IMR-90 (cell line): ENCODE results near the gene FYB2. TPM values are rescaled to one million over a fixed set of nuclear protein-coding genes. Genes with fewer than 3 reads are reported as not detected.

Experiments used
- ATAC-seq: fragments of 200-7000 bp; cut with Tn5 transposase; 2 replicates; pipeline ENCODE4 v1.9.1; 2020; ENCODE audit warnings: low read depth, mild to moderate bottlenecking, moderate library complexity
- BruUV-seq: library from RNA; stranded (reverse); fragments of 400-500 nt; replicated peaks from 2 replicates; lab custom pipeline; 2021; lab: Mats Ljungman, UMichigan
- CTCF ChIA-PET: fragments of 300-600 bp; formaldehyde crosslinking; extraction: SDS; loops from one replicate; lab custom pipeline; 2021; ENCODE audit warnings: antibody characterized with exemption; lab: Yijun Ruan, JAX
- POLR2A ChIA-PET: fragments of 300-600 bp; sonication (Branson Sonifier 250); formaldehyde crosslinking; loops from one replicate; lab custom pipeline; 2022; ENCODE audit warnings: antibody characterized with exemption; ENCODE audit not compliant: unreplicated experiment; lab: Charles Lee
- DNase-seq: peaks from one replicate; pipeline ENCODE4 v3.0.0; 2013
- H2AFZ ChIP-seq: replicated peaks from 2 replicates; pipeline ENCODE3; 2013; ENCODE audit warnings: low read length, mild to moderate bottlenecking; ENCODE audit not compliant: poor library complexity
- H2AK5ac ChIP-seq: 2 replicates; pipeline ENCODE4 v1.6.1; 2013; ENCODE audit warnings: low read depth, low read length, inconsistent platforms
- H2AK9ac ChIP-seq: replicated peaks from 2 replicates; pipeline ENCODE3; 2013; ENCODE audit warnings: mild to moderate bottlenecking, low read depth, low read length, moderate library complexity; ENCODE audit not compliant: poor library complexity
- H2BK120ac ChIP-seq: 2 replicates; pipeline ENCODE4 v1.6.1; 2013; ENCODE audit warnings: low read depth, low read length, inconsistent platforms
- H2BK15ac ChIP-seq: 3 replicates; pipeline ENCODE4 v1.6.1; 2013; ENCODE audit warnings: low read depth, low read length, inconsistent platforms
- H2BK20ac ChIP-seq: 2 replicates; pipeline ENCODE4 v1.6.1; 2013; ENCODE audit warnings: low read depth, mild to moderate bottlenecking, inconsistent platforms, low read length, moderate library complexity
- H2BK5ac ChIP-seq: 2 replicates; pipeline ENCODE4 v1.6.1; 2013; ENCODE audit warnings: mild to moderate bottlenecking, low read depth, low read length, inconsistent platforms; ENCODE audit not compliant: poor library complexity, severe bottlenecking
- H3K14ac ChIP-seq: replicated peaks from 2 replicates; pipeline ENCODE4 v1.6.1; 2013; ENCODE audit warnings: low read depth, low read length, inconsistent platforms
- H3K18ac ChIP-seq: 2 replicates; pipeline ENCODE4 v1.6.1; 2013; ENCODE audit warnings: low read depth, low read length, control low read depth
- H3K23ac ChIP-seq: 2 replicates; pipeline ENCODE4 v1.6.1; 2013; ENCODE audit warnings: low read depth, low read length, inconsistent platforms
- H3K27ac ChIP-seq: 2 replicates; pipeline ENCODE4 v1.5.1; 2013; ENCODE audit warnings: mild to moderate bottlenecking, control low read depth, low read length; ENCODE audit not compliant: insufficient read depth
- H3K27me3 ChIP-seq: 2 replicates; pipeline ENCODE4 v1.6.1; 2013; ENCODE audit warnings: low read length; ENCODE audit not compliant: control insufficient read depth, insufficient read depth
- H3K36me3 ChIP-seq: 2 replicates; pipeline ENCODE4 v1.6.1; 2013; ENCODE audit warnings: low read length, mixed read lengths; ENCODE audit not compliant: control insufficient read depth, insufficient read depth
- H3K4ac ChIP-seq: 2 replicates; pipeline ENCODE4 v1.6.1; 2013; ENCODE audit warnings: low read depth, low read length, inconsistent platforms
- H3K4me1 ChIP-seq: 2 replicates; pipeline ENCODE4 v1.6.1; 2013; ENCODE audit warnings: low read length, mixed read lengths; ENCODE audit not compliant: control insufficient read depth, insufficient read depth
- H3K4me2 ChIP-seq: 2 replicates; pipeline ENCODE4 v1.6.1; 2013; ENCODE audit warnings: low read depth, mild to moderate bottlenecking, control low read depth, low read length, moderate library complexity
- H3K4me3 ChIP-seq: 2 replicates; pipeline ENCODE4 v1.5.1; 2013; ENCODE audit warnings: low read depth, mild to moderate bottlenecking, control low read depth, low read length, moderate library complexity; ENCODE audit not compliant: insufficient read depth
- H3K56ac ChIP-seq: 2 replicates; pipeline ENCODE4 v1.6.1; 2013; ENCODE audit warnings: low read length, inconsistent platforms; ENCODE audit not compliant: insufficient read depth; ENCODE audit errors: extremely low read depth
- H3K79me1 ChIP-seq, 2 experiments: 2 replicates each; pipeline ENCODE4 v1.6.1; 2013; ENCODE audit warnings: low read length in 2 of 2, inconsistent platforms in 1 of 2, low read depth in 1 of 2
- H3K9ac ChIP-seq: 2 replicates; pipeline ENCODE4 v1.6.1; 2013; ENCODE audit warnings: low read depth, low read length, control low read depth
- H3K9me1 ChIP-seq: 2 replicates; pipeline ENCODE4 v1.6.1; 2013; ENCODE audit warnings: low read length, inconsistent platforms; ENCODE audit not compliant: insufficient read depth
- H3K9me3 ChIP-seq: 2 replicates; pipeline ENCODE4 v1.6.1; 2013; ENCODE audit warnings: low read length; ENCODE audit not compliant: control insufficient read depth, insufficient read depth
- H4K20me1 ChIP-seq: 2 replicates; pipeline ENCODE4 v1.6.1; 2013; ENCODE audit warnings: low read length, inconsistent platforms; ENCODE audit not compliant: insufficient read depth
- H4K5ac ChIP-seq: 2 replicates; pipeline ENCODE4 v1.6.1; 2013; ENCODE audit warnings: mild to moderate bottlenecking, low read depth, low read length, control low read depth
- H4K8ac ChIP-seq, 2 experiments: 2 replicates each; pipeline ENCODE4 v1.6.1; 2013; ENCODE audit warnings: low read depth in 2 of 2, low read length in 2 of 2, control low read depth in 1 of 2, inconsistent platforms in 1 of 2
- H4K91ac ChIP-seq: 2 replicates; pipeline ENCODE4 v1.6.1; 2013; ENCODE audit warnings: low read depth, low read length, inconsistent platforms; ENCODE audit not compliant: insufficient read depth
- CHD1 ChIP-seq: IDR thresholded peaks from 2 replicates; pipeline ENCODE4 v1.6.1; 2012; ENCODE audit warnings: low read depth, low read length, improper control_type of control experiment
- MAZ ChIP-seq: IDR thresholded peaks from 2 replicates; pipeline ENCODE4 v1.6.1; 2012; ENCODE audit warnings: low read depth, mild to moderate bottlenecking, low read length, improper control_type of control experiment, moderate library complexity, borderline replicate concordance
- RAD21 ChIP-seq: IDR thresholded peaks from 2 replicates; pipeline ENCODE4 v1.6.1; 2012; ENCODE audit warnings: low read length, improper control_type of control experiment
- RFX5 ChIP-seq: IDR thresholded peaks from 2 replicates; pipeline ENCODE4 v1.8.0; 2012; ENCODE audit warnings: low read depth, mild to moderate bottlenecking, low read length, moderate library complexity
- SMC3 ChIP-seq: fragments of 150-350 bp; IDR thresholded peaks from 2 replicates; pipeline ENCODE4 v1.6.1; 2016; ENCODE audit warnings: low read depth, mild to moderate bottlenecking, antibody characterized with exemption, low read length, moderate library complexity
- WGBS, 2 experiments: methylation state at CpG; one replicate each; pipeline versions ENCODE4 v1.1.5 to v1.1.7; 2013; ENCODE audit warnings: missing lambda C conversion rate in 2 of 2; ENCODE audit not compliant: insufficient read length in 1 of 2; ENCODE audit errors: extremely low coverage in 2 of 2; 5-methylcytosine and 5-hydroxymethylcytosine counted together
- dilution Hi-C: fragments of 300-500 bp; cut with HindIII; formaldehyde crosslinking; loops from one replicate; pipeline ENCODE4 v1.14.3; 2018; ENCODE audit warnings: low sequenced_read_pairs; ENCODE audit not compliant: unreplicated experiment
- in situ Hi-C: fragments of 300-500 bp; cut with MboI; formaldehyde crosslinking; loops from 3 replicates; pipeline ENCODE4 v1.14.3; 2019; ENCODE audit warnings: low sequenced_read_pairs, inconsistent platforms, mixed read lengths
- intact Hi-C: fragments of 100-400 bp; cut with micrococcal nuclease; formaldehyde crosslinking; loops from 2 replicates; pipeline ENCODE4 v1.10.0; 2022
- polyA plus RNA-seq, 3 experiments: library from polyadenylated mRNA; depleted of rRNA; stranded (reverse); fragments of >200 nt; gene quantifications; 2 replicates each; pipeline ENCODE4 v1.2.3, GENCODE V29; 2012; ENCODE audit warnings: low replicate concordance in 1 of 3
- total RNA-seq: library from RNA; depleted of rRNA; stranded (reverse); fragments of >200 nt; gene quantifications from 2 replicates; pipeline ENCODE4 v1.2.3, GENCODE V29; 2012
- TF ChIP-seq, protein P1 (sequence below): fragments of 150-350 bp; IDR thresholded peaks from 2 replicates; pipeline ENCODE4 v1.6.1; 2017; ENCODE audit warnings: mild to moderate bottlenecking, antibody characterized with exemption, low read length, low read depth

FYB2 gene
- total and polyA plus RNA-seq, 2 of the 4 experiments (the other 2 are of a cell fraction), result under 0.01 TPM; not detected in 1

DNA sequence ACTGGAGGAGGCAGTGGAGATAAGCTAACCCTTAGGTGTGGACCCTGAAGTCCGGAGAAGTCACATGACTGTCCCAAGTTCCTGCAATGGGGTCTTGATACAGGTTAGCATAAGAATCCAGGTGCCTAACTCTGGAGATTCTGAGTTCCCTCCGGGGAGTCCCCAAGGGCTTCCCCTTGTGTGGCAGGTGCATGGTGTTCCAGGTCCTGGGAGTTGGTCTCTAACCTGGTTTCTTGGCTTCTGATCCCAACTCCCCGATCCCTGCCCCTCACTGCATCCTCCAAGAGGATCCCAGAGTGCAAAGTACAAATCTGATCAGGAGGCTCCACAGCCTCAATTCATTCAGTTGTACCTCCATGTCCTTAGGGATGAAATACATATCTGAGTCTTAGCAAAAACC, 26.1 kb upstream of the FYB2 start:
- H3K9ac ChIP-seq, result no peak overlapping the region
- no CpG with 5 or more reads among the region's 3 CpGs for WGBS, 2 experiments
- no peaks in the 10 kb centered on the region for H3K79me1 ChIP-seq
- no peak overlapping the region for H2AK5ac ChIP-seq
- no peak overlapping the region for H3K23ac ChIP-seq
- H3K27ac ChIP-seq, result no peak overlapping the region
- no peak overlapping the region for H4K5ac ChIP-seq
- H2BK15ac ChIP-seq, result no peak overlapping the region
- intact Hi-C loops, result no loop called here
- in situ Hi-C loops, result loop anchor here (25.0 kb wide), 1 partner anchor 642 kb away; no protein-coding TSS in a partner anchor
- H3K9me3 ChIP-seq, result no peaks in the 10 kb centered on the region
- H3K14ac ChIP-seq, result no peak overlapping the region
- no peaks in the 10 kb centered on the region for H3K9me1 ChIP-seq
- dilution Hi-C loops, result no loop called here
- no peak overlapping the region for H3K56ac ChIP-seq
- H4K8ac ChIP-seq, result no peak overlapping the region
- no peak overlapping the region for H3K4me3 ChIP-seq
- no peak overlapping the region for H3K18ac ChIP-seq
- POLR2A ChIA-PET, result no interaction called here
- no peak overlapping the region for H3K4me2 ChIP-seq
- DNase-seq, result no peak
- no peak overlapping the region for H4K91ac ChIP-seq
- H2BK120ac ChIP-seq, result no peak overlapping the region
- no peak overlapping the region for H2AK9ac ChIP-seq
- no peak overlapping the region for H3K4ac ChIP-seq
- no peaks in the 10 kb centered on the region; the same call in 1 of the 2 replicates for H3K4me1 ChIP-seq
- H3K36me3 ChIP-seq, result no peaks in the 10 kb centered on the region
- H3K27me3 ChIP-seq, result no peaks in the 10 kb centered on the region
- no peak overlapping the region for H2BK5ac ChIP-seq
- TF ChIP-seq RAD21 (no peak), MAZ (no peak), RFX5 (no peak), SMC3 (no peak), CHD1 (no peak)
- TF ChIP-seq, protein P1, sequence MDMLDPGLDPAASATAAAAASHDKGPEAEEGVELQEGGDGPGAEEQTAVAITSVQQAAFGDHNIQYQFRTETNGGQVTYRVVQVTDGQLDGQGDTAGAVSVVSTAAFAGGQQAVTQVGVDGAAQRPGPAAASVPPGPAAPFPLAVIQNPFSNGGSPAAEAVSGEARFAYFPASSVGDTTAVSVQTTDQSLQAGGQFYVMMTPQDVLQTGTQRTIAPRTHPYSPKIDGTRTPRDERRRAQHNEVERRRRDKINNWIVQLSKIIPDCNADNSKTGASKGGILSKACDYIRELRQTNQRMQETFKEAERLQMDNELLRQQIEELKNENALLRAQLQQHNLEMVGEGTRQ, result no peak
- CTCF ChIA-PET, result interaction anchor here (1.2 kb wide), 1 partner anchor 10 kb away, joined by 3 read pairs; no protein-coding TSS in a partner anchor
- no peak for ATAC-seq
- no TSS peak for BruUV-seq
- no peaks in the 10 kb centered on the region for H4K20me1 ChIP-seq
- no peak overlapping the region for H2AFZ ChIP-seq
- no peak overlapping the region for H2BK20ac ChIP-seq
